Thymus (tissue), 11 donors: ENCODE measurements around the gene GPATCH3. TPM values are rescaled to one million over a fixed set of nuclear protein-coding genes. Genes with fewer than 3 reads are reported as not detected.

Source experiments
- DNase-seq, 9 donors: peaks; one replicate each; pipeline ENCODE4 v3.0.0-alpha.2; 2013; ENCODE audit warnings: low spot score in 9 of 9, low read depth in 6 of 9, missing footprints in 1 of 9
- H3K27ac ChIP-seq, 2 donors: one replicate each; pipeline ENCODE4 v1.5.1; 2013; ENCODE audit warnings: control low read depth in 1 of 2, low read depth in 1 of 2, low read length in 1 of 2, mild to moderate bottlenecking in 1 of 2, moderate library complexity in 1 of 2
- H3K27me3 ChIP-seq, 2 donors: one replicate each; pipeline ENCODE4 v1.5.1; 2013; ENCODE audit warnings: low read length in 1 of 2; ENCODE audit not compliant: control insufficient read depth in 2 of 2, insufficient read depth in 1 of 2
- H3K36me3 ChIP-seq, 2 donors: one replicate each; pipeline ENCODE4 v1.5.1; 2013; ENCODE audit warnings: low read length in 1 of 2, mild to moderate bottlenecking in 1 of 2, moderate library complexity in 1 of 2; ENCODE audit not compliant: control insufficient read depth in 2 of 2, insufficient read depth in 2 of 2
- H3K4me1 ChIP-seq, 2 donors: one replicate each; pipeline ENCODE4 v1.5.1; 2013; ENCODE audit warnings: low read length in 2 of 2; ENCODE audit not compliant: control insufficient read depth in 2 of 2, insufficient read depth in 2 of 2
- H3K4me3 ChIP-seq, 2 donors: one replicate each; pipeline ENCODE4 v1.5.1; 2013; ENCODE audit warnings: low read length in 2 of 2, control low read depth in 1 of 2, mild to moderate bottlenecking in 1 of 2
- H3K9me3 ChIP-seq, 2 donors: one replicate each; pipeline ENCODE4 v1.5.1; 2013; ENCODE audit warnings: low read length in 1 of 2, mild to moderate bottlenecking in 1 of 2; ENCODE audit not compliant: control insufficient read depth in 2 of 2, insufficient read depth in 1 of 2
- WGBS: extraction: QIAGEN DNeasy Blood & Tissue Kit; methylation state at CpG from one replicate; pipeline ENCODE4 v1.1.7; 2013; 5-methylcytosine and 5-hydroxymethylcytosine counted together
- polyA plus RNA-seq: library from polyadenylated mRNA; stranded (reverse); fragments of 200-250 nt; gene quantifications from one replicate; pipeline ENCODE4 v1.2.3, GENCODE V29; 2013
- total RNA-seq: library from RNA; stranded (reverse); fragments of 120-200 nt; gene quantifications from one replicate; pipeline ENCODE4 v1.2.4, GENCODE V29; 2013
- donor health status: healthy.

Gene GPATCH3
- total and polyA plus RNA-seq, 2 donors, result 10.4 to 15.8 TPM

DNA sequence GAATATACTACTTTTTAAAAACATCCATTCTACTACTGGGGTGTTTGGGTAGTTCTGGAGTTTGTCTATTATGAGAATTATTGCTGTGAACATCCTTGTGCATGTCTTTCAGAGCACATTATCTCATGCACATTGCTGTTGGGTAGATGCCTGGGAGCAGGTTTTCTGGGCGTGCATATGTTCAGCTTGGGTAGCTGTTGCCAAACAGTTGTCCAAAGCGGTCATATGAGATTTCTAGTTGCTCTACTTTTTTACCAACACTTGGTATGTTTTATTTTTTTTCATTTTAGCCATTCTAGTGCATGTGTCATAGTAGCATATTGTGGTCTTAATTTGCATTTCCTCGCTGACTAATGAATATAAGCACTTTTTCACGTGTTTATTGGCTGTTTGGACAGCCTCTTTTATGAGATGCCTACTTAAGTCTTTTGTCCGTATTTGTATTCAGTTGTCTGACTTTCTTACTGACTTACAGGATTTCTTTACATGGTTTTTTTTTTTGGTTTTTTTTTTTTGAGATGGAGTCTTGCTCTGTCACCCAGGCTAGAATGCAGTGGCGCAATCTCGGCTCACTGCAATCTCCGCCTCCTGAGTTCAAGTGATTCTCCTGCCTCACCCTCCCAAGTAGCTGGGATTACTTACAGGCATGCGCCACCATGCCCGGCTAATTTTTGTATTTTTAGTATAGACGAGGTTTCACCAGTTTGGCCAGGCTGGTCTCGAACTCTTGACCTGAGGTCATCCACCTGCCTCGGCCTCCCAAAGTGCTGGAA lies 55.7 kb downstream of the GPATCH3 start:
- Histone ChIP-seq H3K27ac (no peak overlapping the region), H3K4me3 (no peak overlapping the region), H3K4me1 (no peaks in the 10 kb centered on the region), H3K9me3 (no peaks in the 10 kb centered on the region), H3K27me3 (no peaks in the 10 kb centered on the region), H3K36me3 (peaks cover 11 to 39% of the 10 kb centered on the region in 2 donors)
- no peak for DNase-seq
- 97% methylated on average over 13 of the region's 13 CpGs for WGBS

Other genes with a start within 250 kb of the GPATCH3 start
- gene ARID1A, start 204.5 kb downstream of the GPATCH3 start, total RNA-seq, result 20.1 TPM
- 30.7 TPM for gene ARID1A, start 204.5 kb downstream of the GPATCH3 start, polyA plus RNA-seq
- 9.4 TPM for gene PIGV, start 112.5 kb downstream of the GPATCH3 start, total RNA-seq
- gene PIGV, start 112.5 kb downstream of the GPATCH3 start, polyA plus RNA-seq, result 10.6 TPM
- gene ZDHHC18, start 73.8 kb downstream of the GPATCH3 start, total RNA-seq, result 9.0 TPM
- 9.1 TPM for gene ZDHHC18, start 73.8 kb downstream of the GPATCH3 start, polyA plus RNA-seq
- 16.7 TPM for gene SFN, start 37.3 kb downstream of the GPATCH3 start, total RNA-seq
- 191 TPM for gene SFN, start 37.3 kb downstream of the GPATCH3 start, polyA plus RNA-seq
- 10.1 TPM for gene GPN2, start 10.2 kb downstream of the GPATCH3 start, total RNA-seq
- gene GPN2, start 10.2 kb downstream of the GPATCH3 start, polyA plus RNA-seq, result 17.9 TPM
- gene NR0B2, start 13.5 kb upstream of the GPATCH3 start, total RNA-seq, result 0.19 TPM
- gene NR0B2, start 13.5 kb upstream of the GPATCH3 start, polyA plus RNA-seq, result 0.18 TPM
- gene NUDC, start 21.3 kb upstream of the GPATCH3 start, total RNA-seq, result 51.6 TPM
- gene NUDC, start 21.3 kb upstream of the GPATCH3 start, polyA plus RNA-seq, result 48.1 TPM
- 2.5 TPM for gene KDF1, start 60.0 kb upstream of the GPATCH3 start, total RNA-seq
- 6.8 TPM for gene KDF1, start 60.0 kb upstream of the GPATCH3 start, polyA plus RNA-seq
- gene TRNP1, start 93.2 kb upstream of the GPATCH3 start, total RNA-seq, result 2.3 TPM
- 11.6 TPM for gene TRNP1, start 93.2 kb upstream of the GPATCH3 start, polyA plus RNA-seq
- 0.85 TPM for gene TENT5B, start 112.4 kb upstream of the GPATCH3 start, total RNA-seq
- 6.2 TPM for gene TENT5B, start 112.4 kb upstream of the GPATCH3 start, polyA plus RNA-seq